B cell (primary cell): ENCODE measurements around the gene MFN1. TPM values are rescaled to one million over a fixed set of nuclear protein-coding genes. Genes with fewer than 3 reads are reported as not detected.

Experiments used
- ATAC-seq: fragments of 200-7000 bp; cut with Tn5 transposase; one replicate; pipeline ENCODE4 v1.10.0; 2021; ENCODE audit warnings: low read depth, mild to moderate bottlenecking, moderate number of reproducible peaks, moderate library complexity
- CTCF ChIA-PET: fragments of 350-600 bp; sonication (Branson Sonifier 250); formaldehyde crosslinking; loops from one replicate; lab custom pipeline; 2021; ENCODE audit warnings: antibody characterized with exemption, inconsistent platforms; lab: Charles Lee
- POLR2A ChIA-PET: fragments of 350-600 bp; sonication (Branson Sonifier 250); formaldehyde crosslinking; loops from one replicate; lab custom pipeline; 2021; ENCODE audit warnings: antibody characterized with exemption; lab: Charles Lee
- DNase-seq: peaks from one replicate; pipeline ENCODE4 v3.0.0; 2013
- H2AFZ ChIP-seq: 2 replicates; pipeline ENCODE4 v1.6.1; 2012; ENCODE audit warnings: mild to moderate bottlenecking, low read depth, low read length; ENCODE audit not compliant: insufficient read depth, poor library complexity, severe bottlenecking
- H3K27ac ChIP-seq, 2 donors: 1 replicate in 1 of 2; 2 replicates in 1 of 2; pipeline ENCODE4 v1.5.1; 2012 to 2013; ENCODE audit warnings: low read length in 2 of 2, mild to moderate bottlenecking in 2 of 2, moderate library complexity in 1 of 2
- H3K27me3 ChIP-seq, 4 experiments: fragments of 200-600 bp in 1 of 4; sonication (generic) in 1 of 4; replicated peaks in 1 of 4; 1 replicate in 2 of 4; 2 replicates in 2 of 4; pipeline versions ENCODE4 v1.6.1 to v1.7.0; 2013 to 2016; ENCODE audit warnings: low read length in 3 of 4, mild to moderate bottlenecking in 2 of 4, mixed read lengths in 1 of 4, moderate library complexity in 1 of 4; ENCODE audit not compliant: insufficient read depth in 4 of 4, control insufficient read depth in 3 of 4; ENCODE audit errors: control extremely low read depth in 1 of 4
- H3K36me3 ChIP-seq, 2 experiments: replicated peaks in 1 of 2; 1 replicate in 1 of 2; 2 replicates in 1 of 2; pipeline versions ENCODE4 v1.6.1 to v1.7.1; 2013; ENCODE audit warnings: low read length in 1 of 2; ENCODE audit not compliant: insufficient read depth in 2 of 2, control insufficient read depth in 1 of 2; ENCODE audit errors: control extremely low read depth in 1 of 2, extremely low read depth in 1 of 2
- H3K4me1 ChIP-seq, 2 donors: fragments of 200-600 bp in 1 of 2; sonication (generic) in 1 of 2; 1 replicate in 1 of 2; 2 replicates in 1 of 2; pipeline versions ENCODE4 v1.5.1 to v1.6.1; 2013 to 2017; ENCODE audit warnings: low read length in 2 of 2; ENCODE audit not compliant: control insufficient read depth in 2 of 2, insufficient read depth in 2 of 2
- H3K4me2 ChIP-seq: replicated peaks from 2 replicates; pipeline ENCODE3; 2012; ENCODE audit warnings: mild to moderate bottlenecking, low read depth, low read length; ENCODE audit not compliant: poor library complexity, severe bottlenecking
- H3K4me3 ChIP-seq, 5 experiments: fragments of 200-600 bp in 1 of 5; sonication (generic) in 1 of 5; 1 replicate in 3 of 5; 2 replicates in 2 of 5; pipeline versions ENCODE4 v1.5.1 to v1.7.0; 2011 to 2016; ENCODE audit warnings: low read length in 4 of 5, mild to moderate bottlenecking in 4 of 5, low read depth in 2 of 5, control low read depth in 1 of 5, moderate library complexity in 1 of 5; ENCODE audit not compliant: insufficient read depth in 1 of 5; ENCODE audit errors: control extremely low read depth in 1 of 5, extremely low read depth in 1 of 5
- H3K79me2 ChIP-seq: fragments of 200-600 bp; sonication (generic); one replicate; pipeline ENCODE4 v1.6.0; 2016; ENCODE audit warnings: low read length; ENCODE audit not compliant: control insufficient read depth, insufficient read depth
- H3K9ac ChIP-seq: fragments of 200-600 bp; sonication (generic); 2 replicates; pipeline ENCODE4 v1.6.1; 2017; ENCODE audit warnings: mild to moderate bottlenecking, low read length, moderate library complexity
- H3K9me3 ChIP-seq, 3 donors: one replicate each; pipeline versions ENCODE4 v1.6.1 to v1.7.1; 2013; ENCODE audit warnings: low read length in 2 of 3; ENCODE audit not compliant: control insufficient read depth in 2 of 3, insufficient read depth in 1 of 3; ENCODE audit errors: control extremely low read depth in 1 of 3
- H4K20me1 ChIP-seq: 2 replicates; pipeline ENCODE4 v1.6.0; 2012; ENCODE audit warnings: mild to moderate bottlenecking, low read length; ENCODE audit not compliant: insufficient read depth, control insufficient read depth, poor library complexity, severe bottlenecking
- H3K27ac Mint-ChIP-seq: one replicate; pipeline ENCODE4 v1.8.0; 2021; ENCODE audit warnings: mixed read lengths
- H3K27me3 Mint-ChIP-seq: one replicate; pipeline ENCODE4 v1.8.0; 2021; ENCODE audit warnings: mixed read lengths
- H3K4me1 Mint-ChIP-seq: one replicate; pipeline ENCODE4 v1.8.0; 2021; ENCODE audit warnings: mixed read lengths
- H3K4me3 Mint-ChIP-seq: one replicate; pipeline ENCODE4 v1.8.0; 2021; ENCODE audit warnings: mixed read lengths
- H3K9me3 Mint-ChIP-seq: one replicate; pipeline ENCODE4 v1.8.0; 2022; ENCODE audit warnings: mixed read lengths; ENCODE audit not compliant: insufficient read depth
- CTCF ChIP-seq: fragments of 200-600 bp; IDR thresholded peaks from one replicate; pipeline ENCODE4 v1.8.0; 2022; ENCODE audit warnings: antibody characterized with exemption, mild to moderate bottlenecking
- EZH2 ChIP-seq: IDR thresholded peaks from 2 replicates; pipeline ENCODE4 v1.6.1; 2012; ENCODE audit warnings: borderline replicate concordance, low read depth, mild to moderate bottlenecking, moderate library complexity, low read length; ENCODE audit not compliant: insufficient read depth, poor library complexity, severe bottlenecking
- WGBS: methylation state at CpG from one replicate; pipeline ENCODE4 v1.1.5; 2013; ENCODE audit warnings: missing lambda C conversion rate; ENCODE audit not compliant: insufficient coverage; 5-methylcytosine and 5-hydroxymethylcytosine counted together
- intact Hi-C: fragments of 100-400 bp; cut with micrococcal nuclease; formaldehyde crosslinking; loops from one replicate; pipeline ENCODE4 v1.10.0; 2022
- polyA plus RNA-seq: library from polyadenylated mRNA; depleted of rRNA; stranded (reverse); fragments of >200 nt; gene quantifications from 2 replicates; pipeline ENCODE4 v1.2.3, GENCODE V29; 2012
- total RNA-seq, 2 donors: library from RNA; stranded (reverse); fragments of 120-200 nt in 1 of 2; gene quantifications; 1 replicate in 1 of 2; 2 replicates in 1 of 2; pipeline versions ENCODE4 v1.2.3 to v1.2.4, GENCODE V29; 2013 to 2022

The MFN1 gene
- total and polyA plus RNA-seq, 2 donors (not counting 1 experiment from before 2014, with no cell fraction given), result 26.0 to 108 TPM

- no peak overlapping the region for H2AFZ ChIP-seq
- H3K27ac ChIP-seq, result no peak overlapping the region
- no peaks in the 10 kb centered on the region for H3K27me3 ChIP-seq
- TF ChIP-seq EZH2 (no peak), CTCF (no peak)
- ATAC-seq (no peak), DNase-seq (no peak)
- no peak overlapping the region for H3K4me2 ChIP-seq
- Mint-ChIP-seq H3K27me3 (no peaks in the 10 kb centered on the region), H3K27ac (no peak overlapping the region), H3K4me3 (no peak overlapping the region), H3K9me3 (no peaks in the 10 kb centered on the region), H3K4me1 (no peaks in the 10 kb centered on the region)
- no peaks in the 10 kb centered on the region for H3K9me3 ChIP-seq
- H3K79me2 ChIP-seq, result no peaks in the 10 kb centered on the region
- intact Hi-C loops, result no loop called here
- CTCF ChIA-PET, result interaction anchor here (0.6 kb wide), 1 partner anchor 1862 kb away, joined by 6 read pairs; no protein-coding TSS in a partner anchor
- no peak overlapping the region for H3K9ac ChIP-seq
- H3K4me3 ChIP-seq, result no peak overlapping the region
- peaks cover 16 to 20% of the 10 kb centered on the region in 2 experiments for H3K36me3 ChIP-seq
- POLR2A ChIA-PET, result no interaction called here
- H3K4me1 ChIP-seq, result no peaks in the 10 kb centered on the region
- no CpG with 5 or more reads among the region's 2 CpGs for WGBS
- H4K20me1 ChIP-seq, result no peaks in the 10 kb centered on the region
Observed at GRCh38 chr3:179414804-179415203, 67.3 kb downstream of the MFN1 start.

- H3K9ac ChIP-seq, result no peak overlapping the region
- no peaks in the 10 kb centered on the region for H3K9me3 Mint-ChIP-seq
- no peaks in the 10 kb centered on the region for H3K4me1 ChIP-seq
- ATAC-seq (no peak), DNase-seq (no peak)
- no peaks in the 10 kb centered on the region for H3K9me3 ChIP-seq
- H3K27me3 ChIP-seq, result no peaks in the 10 kb centered on the region
- H4K20me1 ChIP-seq, result no peaks in the 10 kb centered on the region
- H3K79me2 ChIP-seq, result no peaks in the 10 kb centered on the region
- ChIA-PET POLR2A (interaction anchor here (0.6 kb wide), 1 partner anchor 141 kb away, joined by 4 read pairs; no protein-coding TSS in a partner anchor), CTCF (interaction anchor here (0.6 kb wide), 1 partner anchor 1862 kb away, joined by 6 read pairs; no protein-coding TSS in a partner anchor)
- H3K4me2 ChIP-seq, result no peak overlapping the region
- intact Hi-C loops, result no loop called here
- no peaks in the 10 kb centered on the region for H3K4me1 Mint-ChIP-seq
- TF ChIP-seq CTCF (no peak), EZH2 (no peak)
- no peak overlapping the region for H2AFZ ChIP-seq
- no CpG with 5 or more reads among the region's 4 CpGs for whole genome bisulfite sequencing
- no peaks in the 10 kb centered on the region for H3K27me3 Mint-ChIP-seq
- H3K4me3 Mint-ChIP-seq, result no peak overlapping the region
- peaks cover 15 to 20% of the 10 kb centered on the region in 2 experiments for H3K36me3 ChIP-seq
- no peak overlapping the region for H3K4me3 ChIP-seq
- no peak overlapping the region for H3K27ac ChIP-seq
- H3K27ac Mint-ChIP-seq, result no peak overlapping the region
Observed at GRCh38 chr3:179415377-179415776, 67.9 kb downstream of the MFN1 start.
